GM23338 (cell line): Measurements from ENCODE around the gene KIF25. TPM values are rescaled to one million over a fixed set of nuclear protein-coding genes. Genes with fewer than 3 reads are reported as not detected.

ENCODE experiments used
- ATAC-seq: fragments of 200-7000 bp; cut with Tn5 transposase; 3 replicates; pipeline ENCODE4 v1.9.1; 2020
- DNase-seq: peaks from one replicate; pipeline ENCODE4 v3.0.0-alpha.2; 2015; ENCODE audit warnings: low spot score
- H2AFZ ChIP-seq: fragments of 200-600 bp; sonication (generic); 2 replicates; pipeline ENCODE4 v1.8.0; 2016; ENCODE audit warnings: antibody characterized with exemption, mild to moderate bottlenecking, moderate library complexity
- H3F3A ChIP-seq: fragments of 200-600 bp; sonication (generic); replicated peaks from 2 replicates; pipeline ENCODE4 v1.8.0; 2017; ENCODE audit warnings: antibody characterized with exemption, mixed run types, low read depth
- H3K27ac ChIP-seq: fragments of 200-600 bp; sonication (generic); 2 replicates; pipeline ENCODE4 v1.6.1; 2016; ENCODE audit warnings: low read depth
- H3K27me3 ChIP-seq: fragments of 200-600 bp; sonication (generic); 2 replicates; pipeline ENCODE4 v1.8.0; 2016; ENCODE audit warnings: mild to moderate bottlenecking, mixed run types, moderate library complexity; ENCODE audit not compliant: insufficient read depth
- H3K36me3 ChIP-seq: fragments of 200-600 bp; sonication (generic); 2 replicates; pipeline ENCODE4 v1.8.0; 2016; ENCODE audit warnings: mild to moderate bottlenecking; ENCODE audit not compliant: insufficient read depth
- H3K4me1 ChIP-seq: fragments of 200-600 bp; sonication (generic); 2 replicates; pipeline ENCODE4 v1.8.0; 2016; ENCODE audit warnings: mild to moderate bottlenecking, moderate library complexity; ENCODE audit not compliant: insufficient read depth
- H3K4me2 ChIP-seq: fragments of 200-600 bp; sonication (generic); 2 replicates; pipeline ENCODE4 v1.7.1; 2017; ENCODE audit warnings: mixed run types
- H3K4me3 ChIP-seq: fragments of 200-600 bp; sonication (generic); 2 replicates; pipeline ENCODE4 v1.6.1; 2016; ENCODE audit warnings: mixed run types
- H3K79me2 ChIP-seq: fragments of 200-600 bp; sonication (generic); replicated peaks from 2 replicates; pipeline ENCODE4 v1.8.0; 2017; ENCODE audit warnings: mild to moderate bottlenecking; ENCODE audit not compliant: insufficient read depth
- H3K9me2 ChIP-seq: fragments of 200-600 bp; sonication (generic); 2 replicates; pipeline ENCODE4 v1.8.0; 2017; ENCODE audit not compliant: insufficient read depth
- H4K20me1 ChIP-seq: fragments of 200-600 bp; sonication (generic); replicated peaks from 2 replicates; pipeline ENCODE4 v1.8.0; 2017; ENCODE audit warnings: mild to moderate bottlenecking; ENCODE audit not compliant: insufficient read depth
- H3K27ac Mint-ChIP-seq: 2 replicates; pipeline ENCODE4 v1.8.0; 2020; ENCODE audit warnings: inconsistent platforms, mild to moderate bottlenecking, moderate library complexity, mixed read lengths
- H3K27me3 Mint-ChIP-seq: 3 replicates; pipeline ENCODE4 v1.8.0; 2022; ENCODE audit warnings: low read depth, mild to moderate bottlenecking, moderate library complexity, mixed read lengths, inconsistent platforms; ENCODE audit not compliant: insufficient read depth, poor library complexity
- H3K36me3 Mint-ChIP-seq: 3 replicates; pipeline ENCODE4 v1.8.0; 2021; ENCODE audit warnings: low read depth, mild to moderate bottlenecking, inconsistent platforms, moderate library complexity, mixed read lengths
- H3K4me1 Mint-ChIP-seq: 3 replicates; pipeline ENCODE4 v1.8.0; 2020; ENCODE audit warnings: mild to moderate bottlenecking, inconsistent platforms, mixed read lengths
- H3K4me3 Mint-ChIP-seq: 3 replicates; pipeline ENCODE4 v1.8.0; 2021; ENCODE audit warnings: moderate library complexity, mild to moderate bottlenecking, inconsistent platforms, mixed read lengths
- H3K9me3 Mint-ChIP-seq: 3 replicates; pipeline ENCODE4 v1.8.0; 2020; ENCODE audit warnings: moderate library complexity, mild to moderate bottlenecking, inconsistent platforms, mixed read lengths
- EZH2 ChIP-seq: fragments of 200-600 bp; sonication (generic); IDR thresholded peaks from one replicate; pipeline ENCODE4 v1.8.0; 2017; ENCODE audit warnings: antibody characterized with exemption, mild to moderate bottlenecking, low read depth; ENCODE audit not compliant: unreplicated experiment
- EZH2phosphoT487 ChIP-seq: fragments of 200-600 bp; sonication (generic); IDR thresholded peaks from one replicate; pipeline ENCODE4 v1.8.1; 2018; ENCODE audit warnings: antibody characterized with exemption; ENCODE audit not compliant: unreplicated experiment
- JUNB ChIP-seq: IDR thresholded peaks from one replicate; pipeline ENCODE4 v1.6.1; 2016; ENCODE audit warnings: antibody characterized with exemption; ENCODE audit not compliant: unreplicated experiment
- NANOG ChIP-seq: IDR thresholded peaks from 2 replicates; pipeline ENCODE4 v1.6.1; 2016; ENCODE audit warnings: antibody characterized with exemption, borderline replicate concordance
- POLR2AphosphoS5 ChIP-seq: IDR thresholded peaks from 2 replicates; pipeline ENCODE4 v1.6.1; 2016; ENCODE audit warnings: antibody characterized with exemption, low read depth
- STAT1 ChIP-seq: IDR thresholded peaks from one replicate; pipeline ENCODE4 v1.6.1; 2016; ENCODE audit warnings: antibody characterized with exemption; ENCODE audit not compliant: unreplicated experiment
- ZNF114 ChIP-seq: fragments of 250-450 bp; sonication (Bioruptor Pico); IDR thresholded peaks from 2 replicates; pipeline ENCODE4 v1.5.0; 2020; ENCODE audit warnings: mild to moderate bottlenecking, moderate library complexity
- ZNF331 ChIP-seq: fragments of 250-450 bp; sonication (Bioruptor Pico); IDR thresholded peaks from 2 replicates; pipeline ENCODE4 v1.5.0; 2020; ENCODE audit warnings: low read depth, mild to moderate bottlenecking, moderate library complexity
- polyA plus RNA-seq: library from polyadenylated mRNA; unstranded; fragments of >200 nt; fragmentation: Nextera tagmentation; extraction: Ambion mirVana; gene quantifications from 2 replicates; pipeline ENCODE4 v1.2.1, GENCODE V29; 2016
- total RNA-seq: library from RNA; depleted of rRNA; stranded (reverse); fragments of >200 nt; shearing (Covaris generic); gene quantifications from 2 replicates; pipeline ENCODE4 v1.2.3, GENCODE V29; 2014
- TF ChIP-seq, protein P1 (sequence below): IDR thresholded peaks from one replicate; pipeline ENCODE4 v1.6.1; 2018; ENCODE audit warnings: antibody characterized with exemption; ENCODE audit not compliant: unreplicated experiment
- TF ChIP-seq, protein P2 (sequence below): IDR thresholded peaks from 2 replicates; pipeline ENCODE4 v1.6.1; 2016; ENCODE audit warnings: antibody characterized with exemption
- TF ChIP-seq, protein P3 (sequence below), 2 experiments: fragments of 200-600 bp in 1 of 2; sonication (generic) in 1 of 2; conservative IDR thresholded peaks; 2 replicates each; pipeline versions ENCODE4 v1.5.1 to v1.6.1; 2016 to 2017; ENCODE audit warnings: antibody characterized with exemption in 2 of 2, low read depth in 2 of 2, mild to moderate bottlenecking in 2 of 2, moderate library complexity in 1 of 2

Gene KIF25
- total and polyA plus RNA-seq, 2 experiments from 2014 or later: 0.69 to 0.76 TPM

DNA sequence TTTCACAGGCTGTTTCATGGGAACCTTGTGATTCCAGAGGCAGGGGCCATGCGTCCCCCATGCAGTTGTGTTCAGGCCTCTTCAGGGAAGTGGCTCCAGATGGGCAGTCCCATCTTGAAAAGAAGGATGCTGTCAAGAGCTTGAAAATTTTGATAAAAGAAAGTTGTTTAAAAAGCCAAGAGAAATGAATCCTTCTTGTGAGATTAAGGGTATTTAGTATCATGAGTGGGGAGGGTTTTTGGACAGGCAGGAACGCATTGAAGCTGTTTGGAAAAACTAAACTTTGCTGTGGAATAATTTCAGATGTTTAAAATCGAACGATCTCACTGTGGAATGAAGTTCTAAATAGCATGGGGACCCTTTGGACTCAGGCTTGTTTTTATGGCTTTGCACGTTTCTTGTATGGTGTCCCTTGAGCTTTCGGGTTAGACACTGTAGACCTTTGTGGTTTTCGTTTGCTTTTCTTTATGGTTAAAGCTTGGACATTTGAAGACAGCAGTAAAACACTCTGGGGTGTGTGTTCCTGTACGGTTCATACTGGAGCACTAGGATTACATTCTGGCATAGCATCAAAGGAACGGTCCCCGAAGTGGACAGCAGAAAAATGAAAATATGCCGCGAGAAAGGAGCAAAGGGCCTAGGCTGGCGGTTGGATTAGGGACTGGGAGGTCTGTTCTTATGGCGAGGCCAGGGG lies 18.2 kb downstream of the KIF25 start (continued):
- TF ChIP-seq, protein P1, sequence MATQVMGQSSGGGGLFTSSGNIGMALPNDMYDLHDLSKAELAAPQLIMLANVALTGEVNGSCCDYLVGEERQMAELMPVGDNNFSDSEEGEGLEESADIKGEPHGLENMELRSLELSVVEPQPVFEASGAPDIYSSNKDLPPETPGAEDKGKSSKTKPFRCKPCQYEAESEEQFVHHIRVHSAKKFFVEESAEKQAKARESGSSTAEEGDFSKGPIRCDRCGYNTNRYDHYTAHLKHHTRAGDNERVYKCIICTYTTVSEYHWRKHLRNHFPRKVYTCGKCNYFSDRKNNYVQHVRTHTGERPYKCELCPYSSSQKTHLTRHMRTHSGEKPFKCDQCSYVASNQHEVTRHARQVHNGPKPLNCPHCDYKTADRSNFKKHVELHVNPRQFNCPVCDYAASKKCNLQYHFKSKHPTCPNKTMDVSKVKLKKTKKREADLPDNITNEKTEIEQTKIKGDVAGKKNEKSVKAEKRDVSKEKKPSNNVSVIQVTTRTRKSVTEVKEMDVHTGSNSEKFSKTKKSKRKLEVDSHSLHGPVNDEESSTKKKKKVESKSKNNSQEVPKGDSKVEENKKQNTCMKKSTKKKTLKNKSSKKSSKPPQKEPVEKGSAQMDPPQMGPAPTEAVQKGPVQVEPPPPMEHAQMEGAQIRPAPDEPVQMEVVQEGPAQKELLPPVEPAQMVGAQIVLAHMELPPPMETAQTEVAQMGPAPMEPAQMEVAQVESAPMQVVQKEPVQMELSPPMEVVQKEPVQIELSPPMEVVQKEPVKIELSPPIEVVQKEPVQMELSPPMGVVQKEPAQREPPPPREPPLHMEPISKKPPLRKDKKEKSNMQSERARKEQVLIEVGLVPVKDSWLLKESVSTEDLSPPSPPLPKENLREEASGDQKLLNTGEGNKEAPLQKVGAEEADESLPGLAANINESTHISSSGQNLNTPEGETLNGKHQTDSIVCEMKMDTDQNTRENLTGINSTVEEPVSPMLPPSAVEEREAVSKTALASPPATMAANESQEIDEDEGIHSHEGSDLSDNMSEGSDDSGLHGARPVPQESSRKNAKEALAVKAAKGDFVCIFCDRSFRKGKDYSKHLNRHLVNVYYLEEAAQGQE: no peak
- no peak for TF ChIP-seq STAT1
- no peak for TF ChIP-seq EZH2phosphoT487
- TF ChIP-seq, protein P2, sequence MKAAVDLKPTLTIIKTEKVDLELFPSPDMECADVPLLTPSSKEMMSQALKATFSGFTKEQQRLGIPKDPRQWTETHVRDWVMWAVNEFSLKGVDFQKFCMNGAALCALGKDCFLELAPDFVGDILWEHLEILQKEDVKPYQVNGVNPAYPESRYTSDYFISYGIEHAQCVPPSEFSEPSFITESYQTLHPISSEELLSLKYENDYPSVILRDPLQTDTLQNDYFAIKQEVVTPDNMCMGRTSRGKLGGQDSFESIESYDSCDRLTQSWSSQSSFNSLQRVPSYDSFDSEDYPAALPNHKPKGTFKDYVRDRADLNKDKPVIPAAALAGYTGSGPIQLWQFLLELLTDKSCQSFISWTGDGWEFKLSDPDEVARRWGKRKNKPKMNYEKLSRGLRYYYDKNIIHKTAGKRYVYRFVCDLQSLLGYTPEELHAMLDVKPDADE: no peak
- no peak for TF ChIP-seq EZH2
- TF ChIP-seq JUNB: no peak
- TF ChIP-seq ZNF331 (CRISPR knock-in tag): no peak
- no peak for TF ChIP-seq ZNF114 (CRISPR knock-in tag)
- no peak for TF ChIP-seq NANOG
- no peak for TF ChIP-seq POLR2AphosphoS5
- TF ChIP-seq, protein P3, sequence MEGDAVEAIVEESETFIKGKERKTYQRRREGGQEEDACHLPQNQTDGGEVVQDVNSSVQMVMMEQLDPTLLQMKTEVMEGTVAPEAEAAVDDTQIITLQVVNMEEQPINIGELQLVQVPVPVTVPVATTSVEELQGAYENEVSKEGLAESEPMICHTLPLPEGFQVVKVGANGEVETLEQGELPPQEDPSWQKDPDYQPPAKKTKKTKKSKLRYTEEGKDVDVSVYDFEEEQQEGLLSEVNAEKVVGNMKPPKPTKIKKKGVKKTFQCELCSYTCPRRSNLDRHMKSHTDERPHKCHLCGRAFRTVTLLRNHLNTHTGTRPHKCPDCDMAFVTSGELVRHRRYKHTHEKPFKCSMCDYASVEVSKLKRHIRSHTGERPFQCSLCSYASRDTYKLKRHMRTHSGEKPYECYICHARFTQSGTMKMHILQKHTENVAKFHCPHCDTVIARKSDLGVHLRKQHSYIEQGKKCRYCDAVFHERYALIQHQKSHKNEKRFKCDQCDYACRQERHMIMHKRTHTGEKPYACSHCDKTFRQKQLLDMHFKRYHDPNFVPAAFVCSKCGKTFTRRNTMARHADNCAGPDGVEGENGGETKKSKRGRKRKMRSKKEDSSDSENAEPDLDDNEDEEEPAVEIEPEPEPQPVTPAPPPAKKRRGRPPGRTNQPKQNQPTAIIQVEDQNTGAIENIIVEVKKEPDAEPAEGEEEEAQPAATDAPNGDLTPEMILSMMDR (conservative IDR thresholded peaks at IDR 0.05; ENCODE audit: low read depth in 2 of 2): no peak

DNA sequence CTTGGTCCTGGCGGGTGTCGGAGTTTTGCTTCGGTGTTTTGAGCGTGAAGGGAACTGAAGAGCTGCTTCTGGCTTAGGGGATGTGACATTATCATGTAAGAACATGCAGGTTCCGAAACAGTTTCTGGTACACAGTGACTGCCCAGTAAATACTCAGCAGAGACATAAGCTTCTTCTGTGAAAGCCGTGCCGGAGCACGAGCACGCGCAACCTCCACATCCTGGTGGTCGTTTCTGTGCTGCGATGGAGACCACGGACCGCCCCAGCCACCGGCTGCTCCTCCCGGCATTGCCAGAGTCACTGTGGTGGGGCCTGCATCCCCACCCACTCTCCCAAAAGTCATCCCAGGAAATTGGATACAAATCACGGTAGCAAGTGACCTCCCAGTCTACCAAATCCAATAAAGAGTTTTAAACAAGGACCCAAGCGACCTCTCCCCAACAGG lies 18.7 kb downstream of the KIF25 start:
- no peaks in the 10 kb centered on the region for H3F3A ChIP-seq
- Mint-ChIP-seq H3K27ac (no peak overlapping the region), H3K4me3 (no peak overlapping the region), H3K4me1 (peaks cover 9% of the 10 kb centered on the region; the same call in 2 of the 3 replicates), H3K9me3 (peaks cover 10% of the 10 kb centered on the region), H3K36me3 (peaks cover 7% of the 10 kb centered on the region; the same call in 1 of the 3 replicates), H3K27me3 (no peaks in the 10 kb centered on the region)
- no peak overlapping the region for H3K4me3 ChIP-seq
- ATAC-seq (peak; percentile 28; the same call in 2 of the 3 replicates), DNase-seq (no peak)
- no peaks in the 10 kb centered on the region for H3K36me3 ChIP-seq
- no peaks in the 10 kb centered on the region for H3K9me2 ChIP-seq
- H3K79me2 ChIP-seq: no peaks in the 10 kb centered on the region
- peak overlapping the region; percentile 52; the same call in 1 of the 2 replicates for H2AFZ ChIP-seq
- H3K4me2 ChIP-seq: 0 out of 2 replicates have a peak overlapping the region, but pooled peaks have one; percentile 32
- H3K4me1 ChIP-seq: no peaks in the 10 kb centered on the region
- H3K27me3 ChIP-seq: no peaks in the 10 kb centered on the region
- H4K20me1 ChIP-seq: no peaks in the 10 kb centered on the region
- no peak overlapping the region for H3K27ac ChIP-seq
- no peak for TF ChIP-seq JUNB
- no peak for TF ChIP-seq ZNF331 (CRISPR knock-in tag)
- TF ChIP-seq, protein P2: no peak
- TF ChIP-seq POLR2AphosphoS5: no peak
- TF ChIP-seq, protein P1: no peak
- no peak for TF ChIP-seq STAT1
- no peak for TF ChIP-seq EZH2
- TF ChIP-seq NANOG: no peak
- TF ChIP-seq, protein P3 (conservative IDR thresholded peaks at IDR 0.05; ENCODE audit: low read depth in 2 of 2): no peak
- TF ChIP-seq ZNF114 (CRISPR knock-in tag): no peak
